Stimulated activated CD4-positive, alpha-beta T cell treated with anti-CD3 and anti-CD28 coated beads, Interleukin-1b, Interleukin-23, amount 100 ng/mL, for 1 hour (primary cell): ENCODE results near the gene SMAD2.
"Not testable (repeated sequence)": the region's sequence is repeated elsewhere in the genome, so short reads cannot be mapped to it uniquely, and the experiment has no call there.

Source experiments
- DNase-seq, 2 donors: peaks; one replicate each; pipeline ENCODE4 v3.0.0-alpha.2; 2020; ENCODE audit warnings: low read depth in 2 of 2

SMAD2 gene

DNA sequence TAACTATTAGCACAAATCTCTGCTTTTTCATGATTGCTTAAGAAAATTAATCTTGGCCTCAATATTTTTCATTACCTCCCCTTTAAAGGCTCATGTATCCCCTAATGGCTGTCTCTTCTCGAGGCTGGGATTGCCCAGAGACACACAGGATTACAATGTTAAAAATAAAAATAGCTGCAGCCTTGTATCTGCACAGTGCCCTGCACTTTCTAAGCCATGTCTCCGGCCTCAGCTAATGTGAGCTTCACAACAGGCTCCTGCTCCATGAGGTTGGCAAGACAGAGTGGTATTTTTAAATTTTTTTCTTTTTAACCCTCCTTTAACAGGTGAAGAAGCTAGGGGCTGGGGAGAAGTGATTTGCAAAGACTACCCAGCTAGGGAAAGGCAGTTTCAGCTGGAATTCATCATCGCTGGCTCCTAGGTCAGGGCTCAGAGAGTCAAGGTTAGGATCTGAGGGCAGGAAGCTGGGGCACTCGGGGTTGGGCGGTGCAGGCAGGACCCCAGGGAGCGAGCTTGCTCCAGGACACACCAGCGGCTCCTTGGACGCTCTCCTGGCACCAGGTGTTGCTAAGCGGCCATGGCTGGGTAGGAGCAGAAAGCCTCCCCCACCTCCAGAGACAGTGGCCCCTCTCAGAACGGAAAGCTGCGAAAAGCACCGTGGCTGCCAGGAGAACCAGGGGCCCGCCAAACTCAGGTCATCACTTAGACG is 135.6 kb downstream of the SMAD2 start:
- no peak for DNase-seq

DNA sequence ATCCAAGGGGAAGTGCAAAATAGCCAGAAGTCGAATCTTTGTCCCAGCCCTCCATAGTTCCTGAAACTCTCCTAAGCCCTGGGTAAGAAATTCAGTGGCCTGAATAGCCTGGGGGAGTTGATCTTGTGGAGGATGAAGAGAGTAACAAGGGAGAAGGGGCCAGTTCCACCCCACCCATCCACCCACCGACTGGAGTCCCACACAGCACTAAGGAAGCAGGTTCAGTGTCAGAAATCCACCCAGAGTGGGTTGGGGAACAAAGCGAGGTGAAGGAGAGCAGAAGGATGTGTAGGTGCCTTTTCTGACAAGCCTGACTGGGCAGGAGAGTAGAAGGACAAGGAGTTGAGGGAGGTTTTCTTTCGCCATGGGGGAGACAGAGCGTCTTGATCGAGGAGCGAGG is 136.8 kb downstream of the SMAD2 start:
- no peak for DNase-seq

DNA sequence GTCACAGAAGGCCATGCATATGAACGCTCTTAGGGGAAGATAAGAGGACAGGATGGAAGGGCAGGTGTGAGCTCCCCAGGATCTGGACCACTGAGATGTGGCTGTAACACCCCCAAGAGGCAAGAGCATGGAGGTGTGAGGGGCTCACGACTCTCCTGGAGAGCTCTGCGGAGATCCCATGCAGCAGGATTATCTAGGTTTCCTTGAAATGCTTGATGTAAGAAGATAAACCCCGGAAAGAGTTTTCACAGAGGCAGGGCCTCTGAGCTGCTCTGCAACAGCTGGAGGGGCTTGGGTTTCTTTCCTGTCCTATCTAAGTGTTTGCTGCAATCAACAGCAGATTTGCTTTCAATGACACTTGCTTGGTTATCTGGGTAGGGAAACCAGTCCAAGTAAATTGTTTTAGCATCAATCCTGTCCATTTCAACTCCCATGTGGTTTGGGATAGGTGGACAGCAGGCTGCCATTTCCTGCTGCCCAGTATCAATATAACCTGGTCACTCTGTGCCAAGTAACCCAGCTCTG is 138.9 kb downstream of the SMAD2 start:
- no peak for DNase-seq

DNA sequence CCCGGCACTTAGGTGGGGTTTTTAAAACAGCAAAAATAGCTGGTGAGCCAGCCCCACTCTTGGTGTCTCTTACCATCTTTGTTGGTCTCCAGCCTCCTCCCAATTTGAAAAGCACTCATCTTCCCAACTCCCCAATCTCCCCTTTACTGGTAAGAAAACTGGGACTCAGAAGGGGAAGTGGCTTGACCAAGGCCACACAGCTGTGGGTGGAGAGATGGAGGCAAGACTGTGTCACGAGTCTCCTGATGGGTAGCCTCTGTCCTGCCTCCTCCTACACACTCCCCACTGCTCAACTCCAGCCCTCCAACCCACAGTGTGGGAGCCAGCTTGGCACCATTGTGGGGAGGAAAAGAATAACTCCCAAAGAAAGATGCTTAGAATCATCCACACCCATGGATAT is 140.4 kb downstream of the SMAD2 start:
- no peak for DNase-seq

DNA sequence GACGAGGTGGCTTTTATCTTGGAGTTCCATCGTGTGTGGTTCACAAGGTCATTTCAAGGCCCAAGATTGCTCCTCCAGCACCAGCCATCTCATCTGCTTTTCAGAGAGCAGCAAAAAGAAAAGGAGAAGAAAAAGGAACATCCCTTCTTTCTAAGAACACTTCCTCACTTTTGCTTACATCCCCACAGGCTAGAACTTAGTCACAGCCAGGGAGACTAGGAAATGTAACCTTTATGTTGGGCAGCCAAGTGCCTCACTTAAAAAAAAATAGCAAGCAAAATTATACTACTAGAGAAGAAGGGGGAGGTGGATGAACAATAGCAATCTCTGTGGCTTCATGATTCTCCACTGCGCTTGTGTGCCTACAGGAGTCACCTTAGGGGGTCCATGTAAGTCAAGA is 141.8 kb downstream of the SMAD2 start:
- no peak for DNase-seq

DNA sequence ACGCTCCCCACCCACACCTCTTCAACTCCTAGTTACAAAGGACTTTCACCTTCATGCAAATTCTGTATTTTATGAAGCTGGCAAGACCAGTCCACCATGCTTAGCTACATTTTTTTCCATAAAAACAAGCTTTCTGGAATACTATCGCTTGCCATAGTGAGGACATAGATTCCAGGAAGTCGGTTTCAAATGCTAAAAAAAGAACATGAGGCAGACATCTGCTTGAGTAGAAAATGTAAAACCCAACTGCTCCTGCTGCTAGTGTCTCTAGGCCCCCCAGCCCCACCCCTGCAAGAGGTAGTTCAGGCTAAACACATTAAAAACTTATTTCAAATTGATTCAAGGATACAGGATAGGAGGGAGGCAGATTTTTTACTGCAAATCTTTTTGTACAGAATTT is 148.9 kb downstream of the SMAD2 start:
- no peak for DNase-seq

DNA sequence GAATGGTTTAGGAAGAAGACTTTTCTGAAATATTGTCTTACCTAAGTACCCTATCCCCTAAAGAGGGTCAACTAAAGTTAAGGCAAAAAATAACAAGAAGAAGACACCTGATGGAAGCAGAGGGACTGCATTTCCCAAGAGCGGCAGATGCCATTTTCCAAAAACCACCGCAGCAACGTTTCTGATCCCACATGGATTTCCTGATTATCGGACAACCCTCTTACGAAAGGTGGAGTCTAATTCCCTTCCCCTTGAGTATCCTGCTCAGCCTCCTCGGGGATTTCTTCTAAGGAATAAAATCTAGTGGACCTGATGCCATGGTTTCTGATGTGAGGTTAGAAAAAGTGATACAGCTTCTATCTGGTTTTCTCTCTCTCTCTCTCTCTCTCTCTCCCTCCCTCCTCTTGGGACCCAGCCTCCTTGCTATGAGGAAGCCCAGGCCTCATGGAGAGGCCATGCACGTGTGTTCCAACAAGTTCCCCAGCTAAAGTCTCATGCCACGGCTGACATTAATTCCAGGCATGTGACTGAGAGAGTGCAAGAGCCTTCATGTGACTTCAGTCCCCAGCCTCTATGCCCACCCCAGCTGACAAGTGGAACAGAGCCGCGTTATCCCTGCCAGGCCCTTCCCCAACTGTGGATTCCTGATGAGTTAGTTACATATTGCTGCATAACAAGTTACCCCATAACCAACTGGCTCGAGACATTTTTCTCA is 150.3 kb downstream of the SMAD2 start:
- no peak for DNase-seq

DNA sequence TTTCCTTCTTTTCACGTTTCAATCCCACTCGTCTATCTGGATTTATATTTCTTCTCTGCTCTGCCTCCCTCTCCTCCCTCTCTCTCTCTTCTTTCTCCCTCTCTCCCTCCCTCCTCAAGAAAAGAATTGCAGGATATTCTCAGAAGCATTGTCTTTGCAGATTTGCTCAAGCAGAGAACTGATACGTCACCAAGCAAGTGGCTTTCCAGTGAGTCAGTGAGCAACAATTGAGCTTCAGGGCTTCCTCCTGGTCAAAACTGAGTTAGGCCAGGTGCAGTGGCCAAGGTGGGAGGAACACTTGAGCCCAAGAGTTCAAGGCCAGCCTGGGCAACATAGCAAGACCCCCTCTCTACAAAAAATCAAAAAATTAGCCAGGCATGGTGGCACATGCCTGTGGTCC is 151.1 kb downstream of the SMAD2 start:
- DNase-seq: no peak

DNA sequence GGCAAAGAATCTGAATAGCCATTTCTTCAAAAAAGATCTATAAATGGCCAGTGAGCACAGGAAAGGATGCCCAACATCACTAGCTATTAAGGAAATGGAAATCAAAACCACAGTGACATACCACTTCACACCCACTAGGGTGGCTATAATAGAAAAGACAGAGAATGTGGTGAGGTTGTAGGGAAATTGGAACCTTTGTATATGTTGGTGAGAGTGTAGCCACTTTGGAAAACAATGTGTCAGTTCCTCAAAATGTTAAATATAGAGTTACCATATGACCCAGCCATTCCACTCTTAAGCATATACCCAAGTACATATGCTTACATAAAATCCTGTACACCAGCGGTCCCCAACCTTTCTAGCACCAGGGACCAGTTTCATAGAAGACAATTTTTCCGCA is 152.8 kb downstream of the SMAD2 start:
- DNase-seq: no peak

DNA sequence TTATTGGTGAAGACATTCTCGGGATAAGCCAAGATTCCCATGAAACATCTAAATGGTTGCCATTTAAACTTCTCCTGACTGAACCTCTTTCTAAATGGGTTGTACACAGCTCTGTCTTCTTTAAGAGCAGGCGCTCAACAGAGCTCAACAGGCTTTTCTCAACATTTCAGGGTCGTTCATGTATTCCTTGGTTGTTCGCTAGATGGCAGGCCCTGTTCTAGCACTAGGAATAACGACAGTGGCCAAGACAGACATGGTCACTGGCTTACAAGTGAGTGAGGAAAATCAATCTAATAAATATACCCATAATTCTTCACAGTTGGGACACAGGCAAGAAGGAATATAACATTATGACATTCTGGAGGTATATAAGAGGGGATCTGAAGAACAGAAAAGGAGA is 154.5 kb downstream of the SMAD2 start:
- DNase-seq: no peak

DNA sequence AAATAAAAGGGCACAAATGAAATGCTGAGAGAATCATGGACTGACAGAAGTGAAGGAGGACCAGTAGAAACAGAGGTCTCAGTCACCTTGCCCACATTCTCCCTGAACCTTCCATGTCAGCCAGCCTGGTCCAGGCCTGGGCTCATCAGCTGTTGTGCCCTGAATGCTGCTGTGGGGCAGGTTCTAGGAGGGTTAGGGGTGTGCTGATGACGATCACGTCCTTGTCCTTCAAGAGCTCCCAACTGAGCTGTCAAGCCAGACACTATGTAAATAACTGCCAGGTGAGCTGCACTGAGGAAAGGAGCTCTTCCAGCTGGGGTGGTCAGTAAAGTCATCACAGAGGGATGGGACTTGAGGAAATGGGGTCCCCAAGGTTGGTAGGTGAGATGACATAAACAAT is 156.5 kb downstream of the SMAD2 start:
- no peak for DNase-seq

DNA sequence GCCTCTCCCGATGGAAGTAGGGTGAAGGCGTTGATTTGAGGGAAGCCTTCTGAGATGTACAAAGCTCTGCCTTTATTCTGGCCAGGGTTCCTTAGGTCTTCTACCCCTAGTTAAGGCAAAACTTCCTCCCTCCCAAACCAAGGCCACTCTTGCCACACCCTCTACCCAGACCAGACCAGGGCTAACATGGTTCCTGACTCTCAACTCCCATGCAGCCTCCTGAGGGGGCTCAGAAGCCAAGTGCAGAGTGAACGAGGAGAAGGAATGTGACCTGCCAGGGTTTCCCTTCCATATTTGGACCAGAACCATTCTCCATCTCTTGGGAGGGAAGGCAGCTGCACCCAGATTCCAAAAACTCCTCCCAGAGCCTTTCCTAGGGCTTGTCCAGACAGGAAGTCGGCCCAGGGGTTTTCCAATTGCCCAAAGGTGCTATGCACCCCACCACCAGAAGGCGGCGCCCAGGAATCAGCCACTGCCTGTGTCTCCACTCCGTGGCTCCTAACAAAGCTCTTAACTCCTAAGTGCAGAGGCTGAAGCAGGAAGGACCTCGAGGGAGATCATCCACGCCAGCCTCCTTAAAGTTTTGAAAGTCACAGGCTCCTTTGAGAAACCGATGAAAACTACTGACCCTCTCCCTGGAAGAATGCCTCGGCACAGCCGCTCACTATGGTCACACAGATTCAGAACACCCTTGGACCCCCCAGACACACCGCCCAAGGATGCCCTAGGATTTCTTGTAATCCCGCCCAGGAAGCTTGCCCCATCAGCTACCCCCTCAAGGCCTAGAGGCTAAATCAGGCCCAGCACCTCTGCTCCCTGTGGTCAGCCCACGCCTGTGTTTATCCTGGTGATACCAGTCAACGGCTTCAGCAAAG is 157.8 kb downstream of the SMAD2 start:
- peak; percentile 17 to 51 for DNase-seq

DNA sequence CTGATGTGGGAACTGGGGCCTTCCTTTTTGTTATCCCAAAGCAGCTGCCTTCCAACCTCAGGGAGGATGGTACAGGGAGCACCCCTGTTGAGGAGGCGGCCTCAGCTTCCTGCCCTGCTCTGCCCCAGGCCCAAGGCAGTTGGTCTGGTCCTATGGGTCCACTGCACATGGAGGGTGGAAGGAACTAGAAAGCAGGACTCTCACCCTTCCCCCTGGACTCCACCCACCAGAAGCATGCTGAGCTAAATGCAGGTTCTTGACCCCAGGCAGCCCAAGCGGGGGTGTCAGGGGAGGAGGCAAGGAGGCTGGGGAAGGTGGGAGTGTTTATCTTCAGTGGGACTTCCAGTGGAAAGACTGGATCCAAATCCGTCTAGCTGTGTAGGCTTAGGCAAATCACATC is 158.5 kb downstream of the SMAD2 start:
- DNase-seq: no peak

DNA sequence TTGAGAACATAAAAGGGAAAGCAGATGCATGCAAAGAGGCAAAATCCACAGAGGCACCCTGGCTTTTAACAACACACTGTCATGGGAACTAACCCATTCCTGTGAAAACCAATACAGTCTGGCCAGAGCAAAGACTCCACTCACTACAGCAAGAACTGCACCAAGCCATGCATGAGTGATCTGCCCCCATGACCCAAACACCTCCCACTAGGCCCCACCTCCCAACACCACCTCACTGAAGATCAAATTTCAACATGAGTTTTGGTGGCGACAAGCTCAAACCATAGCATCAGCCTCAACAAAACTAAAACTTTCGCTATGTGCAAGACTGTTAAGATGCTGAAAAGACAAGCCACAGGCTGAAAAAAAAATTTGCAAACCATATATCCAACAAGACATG is 162.8 kb downstream of the SMAD2 start:
- DNase-seq: no peak

DNA sequence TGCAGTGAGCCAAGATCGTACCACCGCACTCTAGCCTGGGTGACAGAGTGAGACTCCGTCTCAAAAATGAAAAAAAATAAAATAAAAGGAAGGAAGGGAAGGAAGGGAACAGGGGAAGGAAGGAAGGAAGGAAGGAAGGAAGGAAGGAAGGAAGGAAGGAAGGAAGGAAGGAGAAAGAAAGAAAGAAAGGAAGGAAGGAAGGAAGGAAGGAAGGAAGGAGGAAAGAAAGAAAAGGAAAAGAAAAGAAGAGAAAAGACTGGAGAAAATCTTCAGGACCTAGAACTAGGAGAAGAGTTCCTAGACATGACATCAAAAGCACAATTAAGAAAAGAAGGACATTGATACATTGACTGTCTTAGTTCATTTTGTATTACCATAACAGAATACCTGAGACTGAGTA is 163.3 kb downstream of the SMAD2 start:
- not testable (repeated sequence) for DNase-seq
